GM10248 (cell line): ENCODE results near the gene ASPHD2.

Experiments
- CTCF ChIA-PET: fragments of 300-600 bp; sonication (Branson Sonifier 250); formaldehyde crosslinking; extraction: SDS; loops from one replicate; lab custom pipeline; 2021; ENCODE audit warnings: antibody characterized with exemption; lab: Yijun Ruan, JAX
- POLR2A ChIA-PET: fragments of 350-650 bp; sonication (Branson Sonifier 250); formaldehyde crosslinking; extraction: SDS; loops from one replicate; lab custom pipeline; 2020; ENCODE audit warnings: antibody characterized with exemption; lab: Yijun Ruan, JAX
- DNase-seq: peaks from one replicate; pipeline ENCODE4 v3.0.0; 2012; ENCODE audit errors: extremely low spot score
- CTCF ChIP-seq: IDR thresholded peaks from 2 replicates; pipeline ENCODE4 v1.5.1; 2012; ENCODE audit warnings: mild to moderate bottlenecking, low read depth; ENCODE audit errors: extremely low read depth, missing control alignments, control extremely low read depth

The ASPHD2 gene

GRCh38 chr22:26389125-26389524 is 39.9 kb upstream of the ASPHD2 start:
- CTCF ChIA-PET: interaction anchor here (0.9 to 7.4 kb wide), 5 partner anchors 8 to 73 kb away, joined by 3 to 70 read pairs (median 5); no protein-coding TSS in a partner anchor
- no peak for TF ChIP-seq CTCF

DNA sequence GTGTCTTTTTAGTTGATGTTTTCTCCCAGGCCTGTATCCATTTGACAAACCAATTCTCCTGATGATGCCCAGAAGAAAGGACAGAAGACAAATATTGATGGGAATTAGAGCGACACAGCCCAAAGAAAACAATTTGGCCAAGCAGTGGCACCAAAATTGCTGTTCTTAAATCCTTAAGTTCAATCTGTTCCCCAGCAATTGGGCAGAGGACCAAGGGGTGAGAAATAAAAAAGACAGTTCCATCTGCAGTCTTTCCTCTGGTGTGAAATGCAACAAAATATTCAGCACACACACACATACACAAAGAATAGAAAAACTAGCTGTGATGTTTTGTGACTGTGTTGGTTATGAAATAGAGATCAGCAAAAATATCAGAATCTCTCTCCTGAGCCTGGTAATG is 38.0 kb upstream of the ASPHD2 start:
- DNase-seq: no peak
- no peak for TF ChIP-seq CTCF
- POLR2A ChIA-PET: no interaction called here

More at GRCh38 chr22:26389125-26389524, 39.9 kb upstream of the ASPHD2 start:
- no peak for DNase-seq
- POLR2A ChIA-PET: no interaction called here

DNA sequence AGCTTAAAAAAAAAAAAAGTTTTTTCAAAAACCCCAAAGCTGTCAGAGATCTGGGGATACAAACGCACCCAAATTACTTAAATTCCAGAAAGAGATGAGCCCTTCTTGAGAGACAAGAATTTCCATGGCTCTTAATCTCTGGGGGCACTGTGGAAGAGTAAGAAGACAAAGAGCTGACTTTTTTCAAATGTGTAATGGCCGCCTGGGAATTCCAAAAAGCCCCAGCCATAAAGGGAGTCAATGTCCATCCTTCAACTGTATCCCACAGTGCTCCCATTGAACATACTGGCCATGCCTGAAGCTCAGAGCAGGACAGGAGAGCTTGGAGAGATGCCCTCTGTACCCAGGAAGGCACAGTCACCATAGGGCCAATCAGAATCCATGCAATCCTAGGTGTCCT is 37.4 kb upstream of the ASPHD2 start:
- no peak for TF ChIP-seq CTCF
- ChIA-PET POLR2A (no interaction called here), CTCF (interaction anchor here (0.6 to 8.0 kb wide), 2 partner anchors 71 to 266 kb away, joined by 3 to 76 read pairs; partner anchors contain the start of gene MIAT)

More for the DNA sequence above, 38.0 kb upstream of the ASPHD2 start:
- CTCF ChIA-PET: interaction anchor here (8.0 kb wide), 1 partner anchor 72 kb away, joined by 76 read pairs; no protein-coding TSS in a partner anchor

GRCh38 chr22:26393929-26394328 is 35.1 kb upstream of the ASPHD2 start:
- ChIA-PET POLR2A (no interaction called here), CTCF (interaction anchor here (8.0 kb wide), 1 partner anchor 69 kb away, joined by 76 read pairs; no protein-coding TSS in a partner anchor)
- DNase-seq: no peak
- TF ChIP-seq CTCF: no peak

More for the DNA sequence above, 37.4 kb upstream of the ASPHD2 start:
- DNase-seq: no peak

GRCh38 chr22:26394777-26395176 is 34.3 kb upstream of the ASPHD2 start:
- ChIA-PET CTCF (interaction anchor here (1.4 to 8.0 kb wide), 3 partner anchors 8 to 68 kb away, joined by 5 to 76 read pairs (median 8); no protein-coding TSS in a partner anchor), POLR2A (no interaction called here)
- no peak for DNase-seq
- no peak for TF ChIP-seq CTCF

DNA sequence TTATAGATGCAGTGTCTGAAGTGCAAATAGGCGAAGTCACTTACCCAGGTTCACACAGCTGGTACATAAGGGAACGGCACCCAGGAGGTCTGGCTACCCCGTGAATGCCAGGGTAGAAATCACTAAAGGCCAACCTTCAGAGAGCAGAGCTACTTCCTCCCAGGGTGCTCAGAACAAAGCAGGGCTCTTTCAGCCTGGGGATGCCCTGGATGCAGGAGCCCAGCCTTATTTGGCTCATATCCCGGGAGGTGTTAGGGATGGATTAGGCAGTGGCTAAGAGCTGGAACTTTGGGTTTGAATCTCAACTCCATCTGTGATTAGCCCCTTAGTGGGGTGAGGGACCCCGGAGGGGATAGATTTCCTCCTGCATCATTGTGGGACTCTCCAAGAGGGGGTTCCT is 33.1 kb upstream of the ASPHD2 start:
- ChIA-PET CTCF (interaction anchor here (1.0 to 8.0 kb wide), 4 partner anchors 9 to 67 kb away, joined by 3 to 76 read pairs (median 6); no protein-coding TSS in a partner anchor), POLR2A (no interaction called here)
- no peak for TF ChIP-seq CTCF
- DNase-seq: no peak
